IMR-90 (cell line): Measurements from ENCODE around the gene MRPL19.

Source experiments
- CHD1 ChIP-seq: IDR thresholded peaks from 2 replicates; pipeline ENCODE4 v1.6.1; 2012; ENCODE audit warnings: low read depth, low read length, improper control_type of control experiment
- CTCF ChIP-seq: conservative IDR thresholded peaks from 2 replicates; pipeline ENCODE4 v1.5.1; 2012; ENCODE audit warnings: mild to moderate bottlenecking, low read depth, low read length, improper control_type of control experiment

- TF ChIP-seq CHD1 = no peak
- no peak for TF ChIP-seq CTCF
Observed at GRCh38 chr2:75606761-75607399, 39.7 kb upstream of the MRPL19 start.
